Heart left ventricle (tissue), 11 donors: ENCODE results near the gene CD9. TPM values are rescaled to one million over a fixed set of nuclear protein-coding genes. Genes with fewer than 3 reads are reported as not detected.

Source experiments
- polyA plus RNA-seq, 2 donors: library from polyadenylated mRNA; stranded (reverse); fragments of 200-250 nt; gene quantifications; one replicate each; pipeline ENCODE4 v1.2.3, GENCODE V29; 2013
- total RNA-seq, 9 donors: library from RNA; depleted of rRNA in 2 of 9; stranded (reverse); fragments of >200 nt in 2 of 9; fragmentation: NEBNext Ultra II Directional in 3 of 9; extraction: Animal tissue kit (Norgen Biotek cat#: 25700) in 3 of 9; gene quantifications; one replicate each; pipeline versions ENCODE4 v1.1.0 to v1.2.4, GENCODE V29; 2016 to 2023
- donor health status: ischemic (EF 13 %, LVEDD 7.1; RV severe dilation, severe dysfunction).
- donor health status: healthy with polysubstance abuse.
- donor health status: DM: no; HTN: yes; CAD: no.
- donor health status: DM: no; HTN: no; CAD: no.
- donor health status: ischemic (EF 25% LVEDD 5.7; RV mildly dilated, moderate dysfunction).
- donor health status: healthy.
- donor health status: DM: yes; HTN: yes; CAD: no.
- donor health status: PGD.
- donor health status: nonischemic (EF 23%, LVEDD 6.1; RV moderate dilation, normal function).

The CD9 gene
- total and polyA plus RNA-seq, 11 donors, result 29.9 to 96.1 (median 56.4) TPM

Other genes with a start within 250 kb of the CD9 start
- 100 to 1,000 TPM; 187 to 503 (median 258) TPM for gene VWF, start 75.7 kb upstream of the CD9 start, total RNA-seq
- 100 to 1,000 TPM; 125 to 215 TPM for gene VWF, start 75.7 kb upstream of the CD9 start, polyA plus RNA-seq
- gene PLEKHG6, start 110.3 kb downstream of the CD9 start, total RNA-seq, result 1 to 10 TPM in 1 of 9 donors, under 1 TPM in 2, not detected in 6; 0.16 to 2.8 (median 0.43) TPM
- under 1 TPM; 0.11 to 0.33 TPM for gene PLEKHG6, start 110.3 kb downstream of the CD9 start, polyA plus RNA-seq
- 100 to 1,000 TPM in 2 of 9 donors, 10 to 100 TPM in 7; 37.2 to 141 (median 54.2) TPM for gene TNFRSF1A, start 141.7 kb downstream of the CD9 start, total RNA-seq
- gene TNFRSF1A, start 141.7 kb downstream of the CD9 start, polyA plus RNA-seq, result 10 to 100 TPM; 23.7 to 91.8 TPM
- gene SCNN1A, start 175.2 kb downstream of the CD9 start, total RNA-seq, result 1 to 10 TPM in 1 of 9 donors, under 1 TPM in 4, not detected in 4; 0.35 to 3.9 (median 0.55) TPM
- gene SCNN1A, start 175.2 kb downstream of the CD9 start, polyA plus RNA-seq, result under 1 TPM; 0.11 to 0.15 TPM
- gene LTBR, start 183.8 kb downstream of the CD9 start, total RNA-seq, result 10 to 100 TPM; 16.0 to 83.4 (median 26.2) TPM
- 10 to 100 TPM; 22.8 to 41.8 TPM for gene LTBR, start 183.8 kb downstream of the CD9 start, polyA plus RNA-seq
- 1 to 10 TPM in 1 of 9 donors, under 1 TPM in 3, not detected in 5; 0.27 to 5.3 (median 0.42) TPM for gene CD27, start 244.6 kb downstream of the CD9 start, total RNA-seq
- gene CD27, start 244.6 kb downstream of the CD9 start, polyA plus RNA-seq, result under 1 TPM in 1 of 2 donors, not detected in 1; 0.19 TPM